Measurements from ENCODE around the gene CFAP73. TPM values are rescaled to one million over a fixed set of nuclear protein-coding genes. Genes with fewer than 3 reads are reported as not detected.
"Not testable (repeated sequence)": the region's sequence is repeated elsewhere in the genome, so short reads cannot be mapped to it uniquely, and the experiment has no call there.

CFAP73 gene
- total RNA-seq, 1 donor from 2014 or later = not detected

DNA sequence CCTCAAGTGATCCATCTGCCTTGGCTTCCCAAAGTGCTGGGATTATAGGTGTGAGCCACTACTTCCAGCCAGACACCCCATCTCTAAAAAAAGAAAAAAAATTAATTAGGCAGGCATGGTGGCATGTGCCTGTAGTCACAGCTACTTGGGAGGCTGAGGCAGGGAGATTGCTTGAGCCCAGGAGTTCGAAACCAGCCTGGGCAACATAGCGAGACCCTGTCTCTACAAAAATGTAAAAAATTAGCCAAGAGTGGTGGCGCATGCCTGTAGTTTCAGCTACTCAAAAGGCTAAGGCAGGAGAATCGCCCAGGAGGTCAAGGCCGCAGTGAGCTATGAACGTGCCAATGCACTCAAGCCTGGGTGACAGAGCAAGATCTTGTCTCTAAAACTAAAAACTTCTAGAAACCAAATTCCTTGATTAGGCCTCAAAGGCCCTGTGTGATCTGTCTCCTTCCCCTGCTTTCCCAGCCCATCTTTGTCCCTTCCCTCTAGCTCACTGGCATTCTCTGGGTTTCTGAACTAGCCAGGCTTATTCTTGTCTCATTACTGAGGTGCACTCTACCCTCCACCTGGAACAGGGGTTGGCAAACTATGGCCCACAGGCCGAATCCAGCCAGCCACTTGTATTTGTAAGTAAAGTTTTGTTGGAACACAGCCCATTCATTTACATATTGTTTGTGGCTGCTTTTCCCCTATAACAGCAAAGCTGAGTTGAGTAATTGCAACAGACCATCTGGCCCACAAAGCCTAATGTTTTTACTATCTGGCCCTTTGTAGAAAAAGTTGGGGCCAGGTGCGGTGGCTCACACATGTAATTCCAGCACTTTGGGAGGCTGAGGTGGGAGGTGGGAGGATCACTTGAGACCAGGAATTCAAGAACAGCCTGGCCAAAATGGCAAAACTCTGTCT, 54.6 kb downstream of the CFAP73 start:
- Mint-ChIP-seq H3K36me3 (ENCODE audit: low read depth) (no peaks in the 10 kb centered on the region), H3K4me3 (ENCODE audit: unreplicated experiment) (no peak overlapping the region), H3K27me3 (ENCODE audit: low read depth) (no peaks in the 10 kb centered on the region), H3K9me3 (ENCODE audit: low read depth) (peaks cover 4% of the 10 kb centered on the region), H3K27ac (ENCODE audit: unreplicated experiment) (no peak overlapping the region), H3K4me1 (ENCODE audit: low read depth) (peaks cover 12% of the 10 kb centered on the region)
- no peak for DNase-seq (ENCODE audit: low spot score)
- TF ChIP-seq CTCF (IDR thresholded peaks at IDR 0.05) = no peak

DNA sequence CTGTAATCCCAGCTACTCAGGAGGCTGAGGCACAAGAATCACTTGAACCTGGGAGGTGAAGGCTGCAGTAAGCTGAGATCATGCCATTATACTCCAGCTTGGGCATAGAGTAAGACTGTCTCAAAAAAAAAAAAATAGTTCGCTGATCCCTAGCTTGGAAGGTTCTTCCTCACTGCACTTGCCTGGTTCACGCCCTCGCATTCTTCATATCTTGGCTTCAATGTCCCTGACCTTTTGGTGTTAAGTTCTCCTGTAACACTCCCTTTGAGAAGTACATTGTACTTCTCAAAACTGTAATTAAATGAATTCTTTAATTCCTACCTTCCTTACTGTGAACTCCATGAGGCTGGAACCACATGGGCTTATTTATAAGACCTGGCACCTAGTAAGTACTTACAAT, 55.3 kb downstream of the CFAP73 start:
- Mint-ChIP-seq H3K36me3 (ENCODE audit: low read depth) (no peaks in the 10 kb centered on the region), H3K4me1 (ENCODE audit: low read depth) (peaks cover 12% of the 10 kb centered on the region), H3K27ac (ENCODE audit: unreplicated experiment) (no peak overlapping the region), H3K4me3 (ENCODE audit: unreplicated experiment) (no peak overlapping the region), H3K27me3 (ENCODE audit: low read depth) (no peaks in the 10 kb centered on the region), H3K9me3 (ENCODE audit: low read depth) (peaks cover 4% of the 10 kb centered on the region)
- no peak for TF ChIP-seq CTCF (IDR thresholded peaks at IDR 0.05)
- no peak for DNase-seq (ENCODE audit: low spot score)

DNA sequence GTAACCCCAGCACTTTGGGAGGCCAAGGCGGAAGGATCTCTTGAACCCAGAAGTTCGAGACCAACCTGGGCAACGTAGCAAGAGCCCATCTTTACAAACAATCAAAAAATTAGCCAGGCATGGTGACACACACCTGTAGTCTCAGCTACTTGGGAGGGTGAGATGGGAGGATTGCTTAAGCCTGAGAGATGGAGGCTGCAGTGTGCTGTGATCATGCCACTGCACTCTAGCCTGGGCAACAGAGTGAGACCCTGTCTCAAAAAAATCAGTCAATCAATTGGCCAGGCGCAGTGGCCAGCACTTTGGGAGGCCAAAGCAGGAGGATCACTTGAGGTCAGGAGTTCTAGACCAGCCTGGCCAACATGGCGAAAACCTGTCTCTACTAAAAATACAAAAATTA, 57.3 kb downstream of the CFAP73 start:
- H3K27ac Mint-ChIP-seq (ENCODE audit: unreplicated experiment); H3K27me3 Mint-ChIP-seq (ENCODE audit: low read depth); DNase-seq (ENCODE audit: low spot score); H3K36me3 Mint-ChIP-seq (ENCODE audit: low read depth); H3K4me3 Mint-ChIP-seq (ENCODE audit: unreplicated experiment); H3K9me3 Mint-ChIP-seq (ENCODE audit: low read depth): not testable (repeated sequence)
- H3K4me1 Mint-ChIP-seq (ENCODE audit: low read depth) = peaks cover 12% of the 10 kb centered on the region

GRCh38 chr12:113207613-113208040, 58.1 kb downstream of the CFAP73 start:
- no peak overlapping the region for H3K27ac Mint-ChIP-seq (ENCODE audit: unreplicated experiment)

GRCh38 chr12:113208041-113208934, 58.8 kb downstream of the CFAP73 start:
- DNase-seq (ENCODE audit: low spot score) = no peak
- Mint-ChIP-seq H3K27me3 (ENCODE audit: low read depth) (no peaks in the 10 kb centered on the region), H3K4me1 (ENCODE audit: low read depth) (peaks cover 15% of the 10 kb centered on the region), H3K9me3 (ENCODE audit: low read depth) (peaks cover 4% of the 10 kb centered on the region), H3K4me3 (ENCODE audit: unreplicated experiment) (no peak overlapping the region), H3K27ac (ENCODE audit: unreplicated experiment) (peak overlapping the region; percentile 30), H3K36me3 (ENCODE audit: low read depth) (no peaks in the 10 kb centered on the region)
- TF ChIP-seq CTCF (IDR thresholded peaks at IDR 0.05) = no peak

More at GRCh38 chr12:113207613-113208040, 58.1 kb downstream of the CFAP73 start:
- Mint-ChIP-seq H3K4me3 (ENCODE audit: unreplicated experiment) (no peak overlapping the region), H3K27me3 (ENCODE audit: low read depth) (no peaks in the 10 kb centered on the region), H3K9me3 (ENCODE audit: low read depth) (peaks cover 4% of the 10 kb centered on the region), H3K4me1 (ENCODE audit: low read depth) (peaks cover 12% of the 10 kb centered on the region), H3K36me3 (ENCODE audit: low read depth) (no peaks in the 10 kb centered on the region)
- no peak for DNase-seq (ENCODE audit: low spot score)
- TF ChIP-seq CTCF (IDR thresholded peaks at IDR 0.05) = no peak

Small RNA genes lying within 50 kb of the gene (microRNA-seq; reads per million reads assigned to microRNA genes)
- gene MIR7106 (ENCODE audit: borderline number of aligned reads) = not detected

Other genes starting within 250 kb of the CFAP73 start
- gene OAS1, start 242.8 kb upstream of the CFAP73 start, total RNA-seq = not detected in 3 replicates
- 0.46 to 0.55 TPM in 2 of 3 replicates, not detected in the other for gene OAS3, start 211.2 kb upstream of the CFAP73 start, total RNA-seq
- gene OAS2, start 171.2 kb upstream of the CFAP73 start, total RNA-seq = 0.07 TPM in 1 of 3 replicates, not detected in the others
- not detected in 3 replicates for gene DTX1, start 93.0 kb upstream of the CFAP73 start, total RNA-seq
- gene RASAL1, start 14.0 kb upstream of the CFAP73 start, total RNA-seq = not detected in 3 replicates
- 44.2 to 52.7 TPM (median 44.6 TPM) in 3 replicates for gene DDX54, start 35.8 kb downstream of the CFAP73 start, total RNA-seq
- gene RITA1, start 36.0 kb downstream of the CFAP73 start, total RNA-seq = 15.5 to 20.2 TPM (median 16.7 TPM) in 3 replicates
- gene TPCN1, start 71.7 kb downstream of the CFAP73 start, total RNA-seq = 35.9 to 40.0 TPM (median 37.7 TPM) in 3 replicates
- gene SLC8B1, start 185.4 kb downstream of the CFAP73 start, total RNA-seq = 14.5 to 21.0 TPM (median 20.9 TPM) in 3 replicates
- 91.4 to 102 TPM (median 102 TPM) in 3 replicates for gene PLBD2, start 208.9 kb downstream of the CFAP73 start, total RNA-seq

Measured in chondrocyte (in vitro differentiated cells).